Measurements from ENCODE around the gene APOH.
A peak's percentile ranks its signal among the peaks of the same experiment; 100 is the strongest.

APOH gene

GRCh38 chr17:66192378-66192687 lies 36.9 kb downstream of the APOH start:
- DNase-seq (ENCODE audit: low spot score) = no peak

- DNase-seq (ENCODE audit: low spot score) = peak; percentile 92
These were observed 37.4 kb downstream of the APOH start, which contains the start of gene CEP112 for GRCh38 chr17:66191593-66192377. Gene CEP112 (minus strand): TSS chr17:66192133.

GRCh38 chr17:66190738-66191592 lies 38.2 kb downstream of the APOH start:
- DNase-seq (ENCODE audit: low spot score) = no peak

- DNase-seq (ENCODE audit: low spot score) = no peak
These were observed 41.5 kb downstream of the APOH start for GRCh38 chr17:66187718-66188117.

DNA sequence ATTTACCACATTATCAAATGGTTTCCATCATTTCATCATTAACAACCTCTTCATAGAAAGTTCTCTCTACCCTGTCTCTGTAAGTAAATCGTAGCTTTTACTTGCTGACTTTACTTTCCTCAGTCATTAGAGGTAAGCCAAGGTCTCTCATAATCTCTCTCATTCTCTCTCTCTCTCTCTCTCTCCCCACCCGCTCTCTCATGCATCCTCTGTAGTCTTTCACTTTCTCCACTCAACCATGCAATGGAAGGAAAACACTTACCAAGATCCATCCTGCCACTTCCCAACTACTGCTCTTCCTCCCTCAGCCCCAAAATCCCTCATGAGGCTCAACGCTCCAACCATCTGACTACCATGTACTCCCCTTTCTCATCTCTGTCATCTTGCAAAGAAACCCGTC lies 43.4 kb downstream of the APOH start:
- DNase-seq (ENCODE audit: low spot score) = no peak

DNA sequence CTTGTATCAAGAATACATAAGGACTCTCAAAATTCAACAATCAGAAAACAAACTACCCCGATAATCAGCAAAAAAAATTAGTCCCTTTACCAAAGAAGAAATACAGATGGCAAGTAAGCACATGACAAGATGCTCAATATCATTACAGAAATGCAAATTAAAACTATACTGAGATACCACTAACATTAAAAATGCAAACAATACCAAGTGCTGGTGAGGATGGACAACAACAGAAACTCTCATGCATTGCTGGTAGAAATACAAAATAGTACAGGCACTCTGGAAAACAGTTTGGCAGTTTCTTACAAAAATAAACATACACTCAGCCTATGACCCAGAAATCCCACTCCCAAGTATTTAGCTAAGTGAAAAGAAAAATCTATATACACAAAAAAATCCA lies 44.8 kb downstream of the APOH start:
- no peak for DNase-seq (ENCODE audit: low spot score)

- DNase-seq (ENCODE audit: low spot score) = no peak
These were observed 45.7 kb downstream of the APOH start for GRCh38 chr17:66183529-66183928.

DNA sequence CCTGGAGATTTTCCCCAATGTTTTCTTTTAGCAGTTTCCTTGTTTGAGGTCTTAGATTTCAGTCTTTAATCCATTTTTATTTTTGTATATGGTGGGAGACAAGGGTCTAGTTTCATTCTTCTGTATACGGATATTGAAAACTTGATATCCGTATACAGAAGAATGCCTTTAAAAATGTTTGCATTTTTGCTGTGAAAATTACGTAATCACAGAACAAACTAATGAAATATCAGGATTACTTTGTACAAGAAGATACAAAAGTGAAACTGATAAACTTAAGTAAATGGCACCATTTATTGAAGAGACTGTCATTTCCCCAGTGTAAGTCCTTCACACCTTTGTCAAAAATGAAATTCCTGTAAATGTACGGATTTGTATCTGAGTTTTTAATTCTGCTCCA lies 50.6 kb downstream of the APOH start:
- no peak for DNase-seq (ENCODE audit: low spot score)

DNA sequence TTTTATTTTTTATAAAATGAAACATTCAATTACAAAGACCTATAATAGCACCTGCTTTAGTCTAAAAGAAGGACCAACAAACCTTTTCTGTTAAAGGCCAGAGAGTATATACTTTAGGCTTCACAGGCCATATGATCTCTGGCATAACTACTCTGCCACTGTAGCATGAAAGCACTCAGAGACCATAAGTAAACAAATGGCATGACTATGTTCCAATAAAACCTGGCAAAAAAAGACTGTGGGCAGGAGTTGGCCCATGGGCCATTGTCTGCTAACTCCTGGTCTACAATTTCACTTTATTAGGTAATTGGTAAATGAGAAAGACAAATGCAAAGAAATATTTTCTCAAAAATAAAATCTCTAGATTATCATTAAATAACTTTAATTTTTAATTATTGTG lies 52.2 kb downstream of the APOH start:
- DNase-seq (ENCODE audit: low spot score) = no peak

GRCh38 chr17:66175892-66176291 lies 53.3 kb downstream of the APOH start:
- no peak for DNase-seq (ENCODE audit: low spot score)

- no peak for DNase-seq (ENCODE audit: low spot score)
These were observed 56.5 kb downstream of the APOH start for GRCh38 chr17:66172691-66173223.

DNA sequence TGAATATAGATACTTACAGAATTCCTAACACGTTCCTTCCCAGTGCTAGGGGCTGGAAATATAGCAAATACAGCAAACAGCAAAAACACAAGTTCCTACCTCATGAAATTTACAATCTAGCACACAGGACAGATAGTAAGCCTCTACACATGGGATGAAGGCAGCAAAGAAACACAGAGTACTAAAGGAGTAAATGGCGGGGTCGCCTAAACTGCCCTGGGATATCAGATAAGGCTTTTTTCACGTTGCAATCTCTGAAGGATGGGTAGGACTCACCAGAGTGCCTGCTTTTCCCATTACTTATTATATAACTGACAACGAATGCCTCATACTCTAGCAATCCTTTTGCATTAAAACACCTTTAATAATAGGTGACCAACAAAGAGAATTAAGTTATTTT lies 57.1 kb downstream of the APOH start:
- DNase-seq (ENCODE audit: low spot score) = no peak

DNA sequence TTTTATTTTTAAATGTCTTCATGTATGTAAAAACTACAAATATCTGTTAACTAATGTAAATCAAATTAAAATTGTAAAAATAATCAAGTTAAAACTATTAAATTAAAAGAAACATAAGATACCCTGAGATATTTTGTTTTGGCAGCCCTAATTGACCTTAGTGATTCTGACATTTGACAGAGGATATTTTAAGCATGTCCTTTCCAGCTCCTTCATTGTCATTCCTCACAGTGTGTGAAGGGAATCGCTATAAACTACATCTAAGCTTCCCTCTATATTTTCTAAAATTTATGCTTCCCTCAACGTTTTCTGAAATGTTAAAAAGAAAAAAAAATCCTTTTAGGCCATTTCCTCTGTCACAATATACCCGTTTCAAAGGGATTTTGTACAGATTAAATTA lies 57.5 kb downstream of the APOH start:
- no peak for DNase-seq (ENCODE audit: low spot score)

GRCh38 chr17:66171172-66171571 lies 58.0 kb downstream of the APOH start:
- no peak for DNase-seq (ENCODE audit: low spot score)

DNA sequence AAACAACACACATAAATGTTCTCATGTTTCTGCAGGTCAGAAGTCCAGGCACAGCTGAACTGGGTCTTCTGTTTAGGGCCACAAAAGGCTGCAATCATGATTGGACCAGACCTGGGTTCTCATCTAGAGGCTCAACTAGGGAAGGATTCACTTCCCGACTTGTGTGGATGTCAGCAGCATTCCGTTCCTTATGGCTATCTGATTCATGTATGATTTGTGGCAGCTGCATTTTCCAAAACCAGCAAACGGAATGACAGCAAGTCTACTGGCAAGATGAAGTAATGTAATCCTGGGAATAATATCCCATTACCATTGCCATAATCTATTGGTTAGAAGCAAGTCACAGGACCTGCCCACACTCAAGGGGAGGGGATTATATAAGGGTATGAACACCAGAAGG lies 59.4 kb downstream of the APOH start:
- DNase-seq (ENCODE audit: low spot score) = no peak

DNA sequence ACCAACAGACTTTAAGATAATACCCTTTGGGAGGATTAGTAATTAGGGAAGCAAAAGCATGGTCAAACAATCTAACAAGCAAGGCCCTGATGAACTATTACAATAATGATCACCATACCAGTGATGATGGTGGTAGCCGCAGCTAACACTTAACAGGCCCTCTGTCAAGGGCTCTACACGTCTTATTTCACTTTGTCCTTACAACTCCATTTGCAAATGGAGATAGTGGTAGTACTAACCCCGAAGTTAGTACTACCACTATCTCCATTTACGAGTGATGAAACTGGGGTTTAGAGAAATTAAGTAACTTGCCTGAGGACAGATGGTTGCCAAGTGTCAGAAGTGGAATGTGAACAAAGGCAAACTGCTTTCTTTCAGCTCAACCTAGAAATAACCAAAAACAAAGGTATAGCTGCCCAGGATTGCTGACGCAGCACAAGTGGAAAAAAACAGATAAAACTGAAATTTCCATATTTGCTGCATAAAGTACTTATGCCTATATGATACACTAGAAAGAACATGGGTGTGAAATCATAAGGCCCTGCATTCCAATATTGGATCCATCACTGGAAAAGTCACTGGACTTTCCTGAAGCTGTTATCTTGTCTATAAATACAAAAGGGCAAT lies 61.9 kb downstream of the APOH start:
- DNase-seq (ENCODE audit: low spot score) = no peak

DNA sequence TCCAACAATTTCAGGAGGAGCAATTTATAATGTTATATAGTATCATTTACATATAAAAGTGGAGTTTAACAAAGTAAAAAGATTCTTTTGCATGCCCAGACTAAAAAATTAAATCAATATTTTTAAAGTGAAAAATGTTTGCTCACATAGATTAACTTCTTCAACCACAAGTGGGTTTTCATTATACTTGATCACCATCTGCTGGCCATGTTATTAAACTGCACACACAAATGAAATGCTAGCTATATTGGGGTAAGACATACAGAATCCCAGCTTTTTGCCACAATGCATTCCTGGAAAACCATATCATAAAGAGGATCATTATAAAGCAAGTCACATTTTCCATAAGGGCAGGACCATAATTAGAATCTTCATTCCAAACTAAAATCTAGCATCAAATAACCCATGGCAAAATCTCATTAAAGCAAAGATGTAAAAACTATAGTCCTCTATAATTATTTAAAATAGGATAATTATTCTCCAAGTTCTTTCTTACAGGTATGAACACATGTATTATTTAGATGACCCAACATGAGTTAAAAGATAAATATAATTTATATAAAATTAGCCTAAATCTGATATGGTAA lies 63.6 kb downstream of the APOH start:
- DNase-seq (ENCODE audit: low spot score) = peak; percentile 64

All from germinal center (tissue), 1 donor.